SK-N-SH treated with all-trans-retinoic acid at 6 μM for 48 hours (cell line): ENCODE measurements around the gene ETF1.

Source experiments
- ATAC-seq: fragments of 200-7000 bp; cut with Tn5 transposase; 3 replicates; pipeline ENCODE4 v1.9.1; 2020; ENCODE audit warnings: mild to moderate bottlenecking, moderate library complexity
- ARNTL ChIP-seq: fragments of 450-650 bp; formaldehyde crosslinking; IDR thresholded peaks from 2 replicates; pipeline ENCODE4 v1.5.0; 2020; ENCODE audit warnings: low read depth, mild to moderate bottlenecking, moderate library complexity, borderline replicate concordance
- BACH2 ChIP-seq: fragments of 250-450 bp; sonication (Bioruptor Pico); IDR thresholded peaks from 2 replicates; pipeline ENCODE4 v1.9.0; 2021; ENCODE audit warnings: mild to moderate bottlenecking, borderline replicate concordance
- CREB5 ChIP-seq: fragments of 250-450 bp; sonication (Bioruptor Pico); IDR thresholded peaks from 2 replicates; pipeline ENCODE4 v1.5.1; 2020; ENCODE audit warnings: low read depth, mild to moderate bottlenecking, moderate library complexity
- CSRNP3 ChIP-seq: fragments of 250-450 bp; sonication (Bioruptor Pico); IDR thresholded peaks from 2 replicates; pipeline ENCODE4 v1.5.1; 2021; ENCODE audit warnings: mild to moderate bottlenecking, moderate library complexity
- ESRRG ChIP-seq: fragments of 250-450 bp; sonication (Bioruptor Pico); IDR thresholded peaks from 2 replicates; pipeline ENCODE4 v1.6.1; 2021; ENCODE audit warnings: mild to moderate bottlenecking
- GLIS3 ChIP-seq: fragments of 250-450 bp; sonication (Bioruptor Pico); IDR thresholded peaks from 2 replicates; pipeline ENCODE4 v1.5.0; 2020; ENCODE audit warnings: mild to moderate bottlenecking, moderate library complexity
- ISL1 ChIP-seq: fragments of 250-450 bp; sonication (Bioruptor Pico); IDR thresholded peaks from 2 replicates; pipeline ENCODE4 v2.1.2; 2022; ENCODE audit warnings: mild to moderate bottlenecking, moderate library complexity
- OSR1 ChIP-seq: fragments of 250-450 bp; sonication (Bioruptor Pico); IDR thresholded peaks from 2 replicates; pipeline ENCODE4 v1.8.0; 2022; ENCODE audit warnings: moderate library complexity, mild to moderate bottlenecking, inconsistent platforms
- PATZ1 ChIP-seq: fragments of 250-450 bp; sonication (Bioruptor Pico); IDR thresholded peaks from 2 replicates; pipeline ENCODE4 v1.8.0; 2020; ENCODE audit warnings: mild to moderate bottlenecking, moderate library complexity, borderline replicate concordance
- POU6F1 ChIP-seq: fragments of 250-450 bp; sonication (Bioruptor Pico); IDR thresholded peaks from 2 replicates; pipeline ENCODE4 v1.8.0; 2021; ENCODE audit warnings: low read depth, mild to moderate bottlenecking, moderate library complexity, borderline replicate concordance
- PPARA ChIP-seq: fragments of 250-450 bp; sonication (Bioruptor Pico); IDR thresholded peaks from 2 replicates; pipeline ENCODE4 v1.5.0; 2020; ENCODE audit warnings: mild to moderate bottlenecking, borderline replicate concordance
- RARB ChIP-seq: fragments of 250-450 bp; sonication (Bioruptor Pico); IDR thresholded peaks from 2 replicates; pipeline ENCODE4 v1.8.0; 2021; ENCODE audit warnings: mild to moderate bottlenecking, moderate library complexity
- SNAI2 ChIP-seq: fragments of 250-450 bp; sonication (Bioruptor Pico); IDR thresholded peaks from 2 replicates; pipeline ENCODE4 v1.5.0; 2020; ENCODE audit warnings: mild to moderate bottlenecking, moderate library complexity
- TCF4 ChIP-seq: fragments of 250-450 bp; sonication (Bioruptor Pico); IDR thresholded peaks from 2 replicates; pipeline ENCODE4 v1.8.0; 2021; ENCODE audit warnings: mild to moderate bottlenecking, moderate library complexity, borderline replicate concordance
- TOX ChIP-seq: fragments of 250-450 bp; sonication (Bioruptor Pico); IDR thresholded peaks from 2 replicates; pipeline ENCODE4 v1.8.0; 2021; ENCODE audit warnings: mild to moderate bottlenecking, moderate library complexity, borderline replicate concordance
- TSHZ2 ChIP-seq: fragments of 250-450 bp; sonication (Bioruptor Pico); IDR thresholded peaks from 2 replicates; pipeline ENCODE4 v1.5.0; 2020; ENCODE audit warnings: mild to moderate bottlenecking, moderate library complexity
- ZFP3 ChIP-seq: fragments of 250-450 bp; sonication (Bioruptor Pico); IDR thresholded peaks from 2 replicates; pipeline ENCODE4 v1.5.0; 2020; ENCODE audit warnings: mild to moderate bottlenecking, moderate library complexity
- ZFP30 ChIP-seq: fragments of 450-650 bp; formaldehyde crosslinking; IDR thresholded peaks from 2 replicates; pipeline ENCODE4 v1.5.0; 2022; ENCODE audit warnings: mild to moderate bottlenecking, moderate library complexity
- ZNF565 ChIP-seq: fragments of 450-650 bp; formaldehyde crosslinking; conservative IDR thresholded peaks from 2 replicates; pipeline ENCODE4 v1.5.0; 2020; ENCODE audit warnings: low read depth, mild to moderate bottlenecking, moderate library complexity
- ZNF70 ChIP-seq: fragments of 450-650 bp; formaldehyde crosslinking; IDR thresholded peaks from 2 replicates; pipeline ENCODE4 v1.5.0; 2020; ENCODE audit warnings: mild to moderate bottlenecking, moderate library complexity
- ZNF8 ChIP-seq: fragments of 450-650 bp; formaldehyde crosslinking; IDR thresholded peaks from 2 replicates; pipeline ENCODE4 v1.5.0; 2020; ENCODE audit warnings: mild to moderate bottlenecking, moderate library complexity

Gene ETF1

GRCh38 chr5:138539791-138540190 lies 3.2 kb downstream of the ETF1 start:
- no peak for ATAC-seq
- TF ChIP-seq ZFP3 (CRISPR knock-in tag) (no peak), RARB (no peak), PPARA (no peak), ARNTL (no peak), CREB5 (CRISPR knock-in tag) (no peak), ISL1 (CRISPR knock-in tag) (no peak), TSHZ2 (CRISPR knock-in tag) (no peak), GLIS3 (CRISPR knock-in tag) (no peak), ZNF565 (CRISPR knock-in tag) (no peak), SNAI2 (no peak), ZFP30 (no peak), CSRNP3 (CRISPR knock-in tag) (no peak), PATZ1 (no peak), OSR1 (no peak), ESRRG (CRISPR knock-in tag) (no peak)

GRCh38 chr5:138538943-138539627 lies 4.0 kb downstream of the ETF1 start:
- no peak for ATAC-seq

More at GRCh38 chr5:138538943-138539627, 4.0 kb downstream of the ETF1 start:
- no peak for TF ChIP-seq ZNF8 (CRISPR knock-in tag)
- no peak for TF ChIP-seq ZFP30
- no peak for TF ChIP-seq CREB5 (CRISPR knock-in tag)
- no peak for TF ChIP-seq SNAI2
- no peak for TF ChIP-seq OSR1
- TF ChIP-seq BACH2 (CRISPR knock-in tag), result no peak
- no peak for TF ChIP-seq ARNTL
- TF ChIP-seq ISL1 (CRISPR knock-in tag), result no peak
- no peak for TF ChIP-seq PPARA
- TF ChIP-seq PATZ1, result no peak
- TF ChIP-seq TOX (CRISPR knock-in tag), result no peak
- no peak for TF ChIP-seq ESRRG (CRISPR knock-in tag)
- TF ChIP-seq RARB, result no peak
- no peak for TF ChIP-seq POU6F1 (CRISPR knock-in tag)
- no peak for TF ChIP-seq ZNF565 (CRISPR knock-in tag)
- TF ChIP-seq TCF4 (CRISPR knock-in tag), result no peak
- TF ChIP-seq ZNF70 (CRISPR knock-in tag), result no peak
